Mammary epithelial cell (primary cell): ENCODE measurements around the gene TMEM135.

Experiments
- EZH2 ChIP-seq: IDR thresholded peaks from 2 replicates; pipeline ENCODE4 v1.6.1; 2012; ENCODE audit warnings: low read length, inconsistent platforms, borderline replicate concordance
- TF ChIP-seq, protein P1 (sequence below), 2 donors: IDR thresholded peaks in 1 of 2; conservative IDR thresholded peaks in 1 of 2; 2 replicates each; pipeline ENCODE4 v1.5.1; 2011 to 2012; ENCODE audit warnings: inconsistent platforms in 2 of 2, low read length in 2 of 2, mild to moderate bottlenecking in 2 of 2, control low read depth in 1 of 2, low read depth in 1 of 2; ENCODE audit not compliant: insufficient read depth in 1 of 2; ENCODE audit errors: extremely low read depth in 1 of 2

- TF ChIP-seq, protein P1, sequence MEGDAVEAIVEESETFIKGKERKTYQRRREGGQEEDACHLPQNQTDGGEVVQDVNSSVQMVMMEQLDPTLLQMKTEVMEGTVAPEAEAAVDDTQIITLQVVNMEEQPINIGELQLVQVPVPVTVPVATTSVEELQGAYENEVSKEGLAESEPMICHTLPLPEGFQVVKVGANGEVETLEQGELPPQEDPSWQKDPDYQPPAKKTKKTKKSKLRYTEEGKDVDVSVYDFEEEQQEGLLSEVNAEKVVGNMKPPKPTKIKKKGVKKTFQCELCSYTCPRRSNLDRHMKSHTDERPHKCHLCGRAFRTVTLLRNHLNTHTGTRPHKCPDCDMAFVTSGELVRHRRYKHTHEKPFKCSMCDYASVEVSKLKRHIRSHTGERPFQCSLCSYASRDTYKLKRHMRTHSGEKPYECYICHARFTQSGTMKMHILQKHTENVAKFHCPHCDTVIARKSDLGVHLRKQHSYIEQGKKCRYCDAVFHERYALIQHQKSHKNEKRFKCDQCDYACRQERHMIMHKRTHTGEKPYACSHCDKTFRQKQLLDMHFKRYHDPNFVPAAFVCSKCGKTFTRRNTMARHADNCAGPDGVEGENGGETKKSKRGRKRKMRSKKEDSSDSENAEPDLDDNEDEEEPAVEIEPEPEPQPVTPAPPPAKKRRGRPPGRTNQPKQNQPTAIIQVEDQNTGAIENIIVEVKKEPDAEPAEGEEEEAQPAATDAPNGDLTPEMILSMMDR (conservative IDR thresholded peaks at IDR 0.05 in 1 of 2, IDR thresholded peaks at IDR 0.05 in 1 of 2; ENCODE audit: extremely low read depth in 1 of 2, insufficient read depth in 1 of 2, low read depth in 1 of 2, low read length in 2 of 2): no peak
- no peak for TF ChIP-seq EZH2
These were observed 220.6 kb downstream of the TMEM135 start for GRCh38 chr11:87258171-87258833.
